GM21786 (cell line): ENCODE results near the gene IGF2BP3.
A peak's percentile ranks its signal among the peaks of the same experiment; 100 is the strongest.

Experiments
- ATAC-seq: cut with Tn5 transposase; IDR thresholded peaks from one replicate; pipeline ENCODE4 v1.9.1; 2021; ENCODE audit not compliant: unreplicated experiment

Gene IGF2BP3

GRCh38 chr7:23380961-23381360 is 89.3 kb downstream of the IGF2BP3 start:
- no peak for ATAC-seq

GRCh38 chr7:23380556-23380955 is 89.7 kb downstream of the IGF2BP3 start:
- ATAC-seq, result no peak

- ATAC-seq, result no peak
Observed at GRCh38 chr7:23378996-23379395, 91.3 kb downstream of the IGF2BP3 start.

GRCh38 chr7:23377134-23377533 is 93.2 kb downstream of the IGF2BP3 start:
- ATAC-seq, result no peak

- ATAC-seq, result peak; percentile 63
Observed at GRCh38 chr7:23373151-23374004, 96.9 kb downstream of the IGF2BP3 start.

GRCh38 chr7:23372611-23373010 is 97.7 kb downstream of the IGF2BP3 start:
- no peak for ATAC-seq

GRCh38 chr7:23371654-23372053 is 98.6 kb downstream of the IGF2BP3 start:
- no peak for ATAC-seq

- ATAC-seq, result no peak
Observed at GRCh38 chr7:23369695-23370404, 100.4 kb downstream of the IGF2BP3 start.

GRCh38 chr7:23369100-23369499 is 101.2 kb downstream of the IGF2BP3 start:
- ATAC-seq, result no peak

GRCh38 chr7:23358152-23358674 is 112.1 kb downstream of the IGF2BP3 start:
- ATAC-seq, result no peak

GRCh38 chr7:23357190-23358093 is 112.8 kb downstream of the IGF2BP3 start:
- no peak for ATAC-seq

- ATAC-seq, result no peak
Observed at GRCh38 chr7:23356726-23357125, 113.6 kb downstream of the IGF2BP3 start.

GRCh38 chr7:23356168-23356567 is 114.1 kb downstream of the IGF2BP3 start:
- ATAC-seq, result no peak

- ATAC-seq, result peak; percentile 72
Observed at GRCh38 chr7:23353172-23353571, 117.1 kb downstream of the IGF2BP3 start.

- no peak for ATAC-seq
Observed at GRCh38 chr7:23350466-23350865, 119.8 kb downstream of the IGF2BP3 start.

- no peak for ATAC-seq
Observed at GRCh38 chr7:23349484-23350157, 120.7 kb downstream of the IGF2BP3 start.

GRCh38 chr7:23347682-23348180 is 122.6 kb downstream of the IGF2BP3 start:
- ATAC-seq, result no peak

- no peak for ATAC-seq
Observed at GRCh38 chr7:23347033-23347681, 123.1 kb downstream of the IGF2BP3 start.

GRCh38 chr7:23346316-23346715 is 124.0 kb downstream of the IGF2BP3 start:
- peak; percentile 73 for ATAC-seq

- no peak for ATAC-seq
Observed at GRCh38 chr7:23345601-23346000, 124.7 kb downstream of the IGF2BP3 start.
